CD14-positive monocyte (primary cell): ENCODE results near the gene ANP32B. TPM values are rescaled to one million over a fixed set of nuclear protein-coding genes. Genes with fewer than 3 reads are reported as not detected.

Experiments
- DNase-seq, 3 donors: peaks; one replicate each; pipeline ENCODE4 v3.0.0-alpha.2; 2011 to 2022
- H2AFZ ChIP-seq: 2 replicates; pipeline ENCODE4 v1.6.0; 2012; ENCODE audit warnings: mild to moderate bottlenecking, low read depth, low read length, inconsistent platforms; ENCODE audit not compliant: insufficient read depth, poor library complexity, severe bottlenecking
- H3K27ac ChIP-seq, 2 donors: 1 replicate in 1 of 2; 2 replicates in 1 of 2; pipeline ENCODE4 v1.5.1; 2012 to 2013; ENCODE audit warnings: low read length in 2 of 2, control low read depth in 1 of 2, inconsistent platforms in 1 of 2, low read depth in 1 of 2, mild to moderate bottlenecking in 1 of 2
- H3K27me3 ChIP-seq, 2 donors: one replicate each; pipeline versions ENCODE4 v1.6.0 to v1.6.1; 2011 to 2013; ENCODE audit warnings: low read length in 2 of 2; ENCODE audit not compliant: control insufficient read depth in 2 of 2, insufficient read depth in 2 of 2
- H3K36me3 ChIP-seq, 2 donors: replicated peaks in 1 of 2; 1 replicate in 1 of 2; 2 replicates in 1 of 2; pipeline versions ENCODE4 v1.5.1 to v1.6.1; 2012 to 2013; ENCODE audit warnings: low read length in 2 of 2, control low read depth in 1 of 2, inconsistent platforms in 1 of 2, mild to moderate bottlenecking in 1 of 2; ENCODE audit not compliant: insufficient read depth in 2 of 2, control insufficient read depth in 1 of 2
- H3K4me1 ChIP-seq, 2 donors: 1 replicate in 1 of 2; 2 replicates in 1 of 2; pipeline versions ENCODE4 v1.5.1 to v1.6.1; 2012 to 2013; ENCODE audit warnings: low read length in 2 of 2, control low read depth in 1 of 2, inconsistent platforms in 1 of 2, mild to moderate bottlenecking in 1 of 2, moderate library complexity in 1 of 2; ENCODE audit not compliant: insufficient read depth in 2 of 2, control insufficient read depth in 1 of 2
- H3K4me2 ChIP-seq: replicated peaks from 2 replicates; pipeline ENCODE3; 2012; ENCODE audit warnings: low read length, moderate library complexity, mild to moderate bottlenecking; ENCODE audit not compliant: poor library complexity, severe bottlenecking; ENCODE audit errors: extremely low read depth
- H3K4me3 ChIP-seq, 3 experiments: fragments of 200-600 bp in 1 of 3; sonication (generic) in 1 of 3; replicated peaks in 1 of 3; 1 replicate in 2 of 3; 2 replicates in 1 of 3; pipeline ENCODE4 v1.5.1; 2011 to 2013; ENCODE audit warnings: low read length in 3 of 3, mild to moderate bottlenecking in 3 of 3, control low read depth in 2 of 3, low read depth in 2 of 3, inconsistent platforms in 1 of 3, moderate library complexity in 1 of 3
- H3K79me2 ChIP-seq: 2 replicates; pipeline ENCODE4 v1.6.0; 2012; ENCODE audit warnings: mild to moderate bottlenecking, control low read depth, inconsistent platforms, low read length, moderate library complexity; ENCODE audit not compliant: insufficient read depth
- H3K9ac ChIP-seq: 2 replicates; pipeline ENCODE4 v1.6.0; 2017; ENCODE audit warnings: low read length, mild to moderate bottlenecking; ENCODE audit not compliant: insufficient read depth, poor library complexity, severe bottlenecking
- H3K9me3 ChIP-seq, 2 donors: replicated peaks in 1 of 2; 1 replicate in 1 of 2; 2 replicates in 1 of 2; pipeline versions ENCODE4 v1.5.1 to v1.6.1; 2012 to 2013; ENCODE audit warnings: low read length in 2 of 2, control low read depth in 1 of 2; ENCODE audit not compliant: control insufficient read depth in 1 of 2, insufficient read depth in 1 of 2
- H4K20me1 ChIP-seq: 2 replicates; pipeline ENCODE4 v1.6.0; 2012; ENCODE audit warnings: mild to moderate bottlenecking, low read length, control low read depth, moderate library complexity; ENCODE audit not compliant: insufficient read depth
- H3K27ac Mint-ChIP-seq, 7 donors: one replicate each; pipeline ENCODE4 v1.8.0; 2020; ENCODE audit warnings: mild to moderate bottlenecking in 7 of 7, mixed read lengths in 7 of 7, moderate library complexity in 6 of 7, inconsistent platforms in 2 of 7
- H3K27me3 Mint-ChIP-seq, 3 donors: one replicate each; pipeline ENCODE4 v1.8.0; 2021 to 2022; ENCODE audit warnings: low read depth in 3 of 3, mild to moderate bottlenecking in 3 of 3, mixed read lengths in 3 of 3, moderate library complexity in 3 of 3, inconsistent platforms in 1 of 3
- H3K36me3 Mint-ChIP-seq, 2 donors: one replicate each; pipeline ENCODE4 v1.8.0; 2020; ENCODE audit warnings: mixed read lengths in 2 of 2, inconsistent platforms in 1 of 2, mild to moderate bottlenecking in 1 of 2
- H3K4me1 Mint-ChIP-seq: one replicate; pipeline ENCODE4 v1.8.0; 2020; ENCODE audit warnings: mild to moderate bottlenecking, mixed read lengths
- H3K4me3 Mint-ChIP-seq, 2 donors: one replicate each; pipeline ENCODE4 v1.8.0; 2020; ENCODE audit warnings: mild to moderate bottlenecking in 2 of 2, mixed read lengths in 2 of 2, moderate library complexity in 1 of 2
- H3K9me3 Mint-ChIP-seq, 7 donors: one replicate each; pipeline ENCODE4 v1.8.0; 2020 to 2022; ENCODE audit warnings: mixed read lengths in 7 of 7, mild to moderate bottlenecking in 6 of 7, moderate library complexity in 6 of 7, inconsistent platforms in 2 of 7
- CTCF ChIP-seq: fragments of 200-600 bp; IDR thresholded peaks from one replicate; pipeline ENCODE4 v1.8.0; 2022; ENCODE audit warnings: antibody characterized with exemption, mild to moderate bottlenecking
- WGBS: methylation state at CpG from one replicate; pipeline ENCODE4 v1.1.5; 2013; ENCODE audit warnings: missing lambda C conversion rate; ENCODE audit not compliant: insufficient coverage; 5-methylcytosine and 5-hydroxymethylcytosine counted together
- intact Hi-C, 2 donors: fragments of 100-400 bp; cut with micrococcal nuclease; formaldehyde crosslinking; loops; one replicate each; pipeline versions ENCODE4 v1.15.0 to v1.15.1; 2023
- polyA plus RNA-seq, 3 donors: library from polyadenylated mRNA; depleted of rRNA in 1 of 3; unstranded in 2 of 3; stranded (reverse) in 1 of 3; fragments of 300-500 nt in 2 of 3; fragments of >200 nt in 1 of 3; fragmentation: Illumina TruSeq in 2 of 3; gene quantifications; 1 replicate in 2 of 3; 2 replicates in 1 of 3; pipeline ENCODE4 v1.2.3, GENCODE V29; 2012 to 2021

The ANP32B gene
- polyA plus RNA-seq, 3 donors: 29.7 to 40.7 (median 30.8) TPM

DNA sequence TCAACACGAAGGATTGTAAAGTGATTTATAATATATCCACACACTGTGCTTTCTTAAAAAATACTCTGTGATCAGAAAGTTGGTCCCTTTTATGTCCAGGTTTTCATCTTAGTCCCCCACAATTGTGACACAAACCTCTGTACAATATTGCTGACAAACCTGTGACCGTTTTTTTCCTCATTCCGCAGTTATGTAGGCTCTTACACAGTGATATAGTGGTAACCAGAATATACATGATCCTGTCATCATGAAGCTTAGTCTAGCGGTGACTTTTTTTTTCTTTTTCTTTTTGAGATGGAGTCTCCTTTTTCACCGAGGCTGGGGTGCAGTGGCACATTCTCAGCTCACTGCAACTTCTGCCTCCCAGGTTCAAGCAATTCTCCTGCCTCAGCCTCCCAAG lies 8.7 kb downstream of the ANP32B start:
- Histone ChIP-seq H3K4me2 (no peak overlapping the region), H3K9me3 (no peaks in the 10 kb centered on the region), H2AFZ (no peak overlapping the region), H3K9ac (no peak overlapping the region), H3K27me3 (no peaks in the 10 kb centered on the region), H4K20me1 (peaks cover 93% of the 10 kb centered on the region), H3K4me3 (no peak overlapping the region), H3K79me2 (peaks cover 100% of the 10 kb centered on the region), H3K27ac (peak overlapping the region in 1 of 2 donors; percentile 30), H3K4me1 (peaks cover 18 to 44% of the 10 kb centered on the region in 2 donors), H3K36me3 (peaks cover 22 to 26% of the 10 kb centered on the region in 2 donors)
- Mint-ChIP-seq H3K4me3 (no peak overlapping the region), H3K4me1 (peaks cover 59% of the 10 kb centered on the region), H3K27me3 (no peaks in the 10 kb centered on the region), H3K27ac (peak overlapping the region in 6 of 7 donors; percentile 1 to 78 (median 54)), H3K9me3 (peaks cover 0 to 2% (median 0%) of the 10 kb centered on the region in 7 donors), H3K36me3 (peaks cover 9 to 22% of the 10 kb centered on the region in 2 donors)
- intact Hi-C loops: loop anchor here in 1 of 2 donors (5.0 kb wide), 1 partner anchor 40 kb away; no protein-coding TSS in a partner anchor
- no CpG with 5 or more reads among the region's 5 CpGs for WGBS
- no peak for TF ChIP-seq CTCF
- DNase-seq: no peak

DNA sequence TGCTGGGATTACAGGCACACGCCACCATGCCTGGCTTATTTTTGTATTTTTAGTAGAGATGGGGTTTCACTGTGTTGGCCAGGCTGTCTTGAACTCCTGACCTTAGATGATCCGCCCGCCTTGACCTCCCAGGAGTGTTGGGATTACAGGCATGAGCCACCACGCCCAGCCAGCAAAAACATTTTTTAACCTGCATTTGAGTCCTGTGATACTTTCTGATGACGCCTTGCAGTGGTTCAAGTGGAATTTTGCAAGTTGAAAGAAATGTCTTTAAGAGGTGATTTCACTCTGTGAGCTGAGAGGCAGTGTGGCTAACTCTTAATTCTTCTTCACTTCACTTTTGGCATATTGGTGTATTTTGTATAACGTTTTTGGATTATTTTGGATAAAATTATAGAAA lies 9.1 kb downstream of the ANP32B start:
- peaks cover 18 to 40% of the 10 kb centered on the region in 2 donors for H3K4me1 ChIP-seq
- Mint-ChIP-seq H3K4me3 (no peak overlapping the region), H3K9me3 (peaks cover 0 to 2% (median 0%) of the 10 kb centered on the region in 7 donors), H3K27ac (peak overlapping the region in 5 of 7 donors; percentile 19 to 78 (median 57)), H3K4me1 (peaks cover 59% of the 10 kb centered on the region), H3K27me3 (no peaks in the 10 kb centered on the region), H3K36me3 (peaks cover 11 to 24% of the 10 kb centered on the region in 2 donors)
- H3K79me2 ChIP-seq: peaks cover 100% of the 10 kb centered on the region
- intact Hi-C loops: loop anchor here in 1 of 2 donors (5.0 kb wide), 1 partner anchor 40 kb away; no protein-coding TSS in a partner anchor
- no peak overlapping the region for H3K4me2 ChIP-seq
- peak overlapping the region in 1 of 2 donors; percentile 52 for H3K27ac ChIP-seq
- no peak overlapping the region for H3K4me3 ChIP-seq
- no CpG with 5 or more reads among the region's 6 CpGs for WGBS
- no peaks in the 10 kb centered on the region for H3K9me3 ChIP-seq
- no peak overlapping the region for H2AFZ ChIP-seq
- no peak overlapping the region for H3K9ac ChIP-seq
- peaks cover 26 to 30% of the 10 kb centered on the region in 2 donors for H3K36me3 ChIP-seq
- no peak for DNase-seq
- H3K27me3 ChIP-seq: no peaks in the 10 kb centered on the region
- peaks cover 91% of the 10 kb centered on the region for H4K20me1 ChIP-seq
- no peak for TF ChIP-seq CTCF
